Measurements from ENCODE around the gene CFAP74. TPM values are rescaled to one million over a fixed set of nuclear protein-coding genes. Genes with fewer than 3 reads are reported as not detected.

CFAP74 gene
- total and polyA plus RNA-seq, 7 donors = 0.03 to 0.27 TPM; not detected in 5

DNA sequence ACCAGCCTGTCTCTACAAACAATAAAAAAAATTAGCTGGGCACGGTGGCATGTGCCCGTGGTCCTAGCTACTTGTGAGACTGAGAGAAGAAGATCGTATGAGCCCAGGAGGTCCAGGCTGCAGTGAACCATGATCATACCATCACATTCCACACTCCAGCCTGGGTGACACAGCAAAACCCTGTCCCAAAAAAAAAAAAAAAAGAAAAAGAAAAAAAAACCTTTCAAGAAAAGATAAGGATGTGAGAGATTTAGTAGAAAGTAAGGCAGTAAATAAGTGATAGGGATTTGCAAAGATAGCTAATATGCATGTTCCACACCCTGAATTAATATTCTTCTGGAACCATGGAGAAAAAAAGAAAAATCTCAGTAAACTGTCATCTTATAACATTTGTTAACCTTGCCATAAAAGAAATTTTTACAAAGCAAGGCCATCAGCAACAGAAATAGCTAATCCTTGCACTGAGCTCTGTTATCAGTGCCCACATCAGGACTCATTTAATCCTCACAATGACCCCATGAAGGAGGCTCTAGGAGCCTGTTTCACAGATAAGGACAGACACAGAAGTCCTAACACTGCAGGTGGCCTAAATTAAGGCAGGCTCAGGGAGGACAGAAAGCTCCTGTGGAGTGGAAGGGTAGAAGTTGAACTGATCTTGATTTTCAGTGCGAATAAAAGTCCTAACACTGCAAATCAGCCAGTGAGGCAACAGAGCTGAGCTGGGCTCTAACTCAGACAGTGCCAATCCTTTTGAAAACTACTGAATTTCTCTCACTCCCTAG is 120.3 kb downstream of the CFAP74 start:
- TF ChIP-seq EP300 (IDR thresholded peaks at IDR 0.05) = no peak
- TF ChIP-seq, protein P1, sequence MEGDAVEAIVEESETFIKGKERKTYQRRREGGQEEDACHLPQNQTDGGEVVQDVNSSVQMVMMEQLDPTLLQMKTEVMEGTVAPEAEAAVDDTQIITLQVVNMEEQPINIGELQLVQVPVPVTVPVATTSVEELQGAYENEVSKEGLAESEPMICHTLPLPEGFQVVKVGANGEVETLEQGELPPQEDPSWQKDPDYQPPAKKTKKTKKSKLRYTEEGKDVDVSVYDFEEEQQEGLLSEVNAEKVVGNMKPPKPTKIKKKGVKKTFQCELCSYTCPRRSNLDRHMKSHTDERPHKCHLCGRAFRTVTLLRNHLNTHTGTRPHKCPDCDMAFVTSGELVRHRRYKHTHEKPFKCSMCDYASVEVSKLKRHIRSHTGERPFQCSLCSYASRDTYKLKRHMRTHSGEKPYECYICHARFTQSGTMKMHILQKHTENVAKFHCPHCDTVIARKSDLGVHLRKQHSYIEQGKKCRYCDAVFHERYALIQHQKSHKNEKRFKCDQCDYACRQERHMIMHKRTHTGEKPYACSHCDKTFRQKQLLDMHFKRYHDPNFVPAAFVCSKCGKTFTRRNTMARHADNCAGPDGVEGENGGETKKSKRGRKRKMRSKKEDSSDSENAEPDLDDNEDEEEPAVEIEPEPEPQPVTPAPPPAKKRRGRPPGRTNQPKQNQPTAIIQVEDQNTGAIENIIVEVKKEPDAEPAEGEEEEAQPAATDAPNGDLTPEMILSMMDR (IDR thresholded peaks at IDR 0.05) = no peak
- no peak for TF ChIP-seq POLR2AphosphoS5 (IDR thresholded peaks at IDR 0.05)
- TF ChIP-seq POLR2A (IDR thresholded peaks at IDR 0.05) = no peak
- no peaks in the 10 kb centered on the region for H3K9me3 ChIP-seq
- WGBS, 2 donors = 47 to 57% methylated on average over 4 of the region's 4 CpGs
- no peak overlapping the region for H3K4me3 ChIP-seq
- no peaks in the 10 kb centered on the region for H3K36me3 ChIP-seq
- intact Hi-C loops (cut with DNase I) = no loop called here
- peaks cover 0 to 81% (median 77%) of the 10 kb centered on the region in 4 donors for H3K4me1 ChIP-seq
- H3K27me3 ChIP-seq = no peaks in the 10 kb centered on the region
- H3K27ac ChIP-seq = peak overlapping the region in 1 of 4 donors; percentile 36
- no peak for DNase-seq

DNA sequence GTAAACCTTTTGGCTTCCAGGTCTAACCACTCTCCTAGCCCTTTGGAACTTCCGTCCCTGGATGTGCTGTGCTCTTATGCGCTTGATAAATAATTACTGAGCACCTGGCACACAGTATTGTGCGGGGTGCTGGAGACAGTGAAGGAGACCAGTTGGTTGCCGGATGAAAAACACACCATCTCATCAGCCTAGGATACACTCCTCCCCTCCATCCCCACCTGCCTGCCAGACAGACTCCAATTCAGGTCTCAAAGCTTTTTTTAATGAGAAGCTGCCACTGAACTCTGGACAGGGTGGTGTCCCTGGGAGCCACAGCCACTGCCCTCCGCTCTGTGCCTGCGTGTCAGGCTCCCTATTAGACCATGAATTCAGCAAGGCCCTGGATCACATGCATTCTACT is 121.9 kb downstream of the CFAP74 start:
- WGBS, 2 donors = 22 to 69% methylated on average over 6 of the region's 6 CpGs
- Histone ChIP-seq H3K4me1 (peaks cover 0 to 79% (median 72%) of the 10 kb centered on the region in 4 donors), H3K27ac (no peak overlapping the region)

DNA sequence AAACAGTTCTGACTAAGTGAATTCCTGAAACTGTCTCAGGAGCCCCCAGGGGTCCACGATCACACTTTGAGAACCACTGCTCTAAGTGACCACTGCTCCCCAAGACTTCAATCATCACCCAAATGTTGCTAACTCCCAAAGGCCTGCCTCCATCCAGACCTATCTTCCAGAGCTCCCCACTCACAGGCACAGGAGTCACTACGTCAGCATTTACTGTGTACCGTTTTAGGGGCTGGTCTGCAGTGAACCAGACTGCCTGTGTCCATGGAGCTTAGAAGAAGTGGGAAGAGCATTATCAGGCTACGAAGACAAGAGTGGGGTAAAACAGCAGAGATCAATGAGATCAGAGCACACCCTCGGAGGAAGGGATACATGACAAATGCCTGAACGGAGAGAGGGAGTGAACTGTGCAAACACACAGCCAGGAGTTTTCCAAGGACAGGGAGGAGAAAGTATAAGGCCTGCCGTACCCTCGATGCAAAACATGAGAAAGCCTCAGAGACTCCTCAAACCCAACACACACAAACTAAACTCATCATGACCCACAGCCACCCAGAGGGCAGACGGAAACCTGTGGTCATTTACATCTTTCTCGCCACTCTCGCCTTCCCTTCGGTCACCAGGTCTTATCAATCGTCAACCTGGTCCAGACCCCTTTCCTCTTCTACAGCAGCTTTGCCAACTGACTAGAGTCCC is 122.8 kb downstream of the CFAP74 start:
- H3K27me3 ChIP-seq = no peaks in the 10 kb centered on the region
- WGBS, 2 donors = 35 to 61% methylated on average over 13 of the region's 13 CpGs
- H3K4me3 ChIP-seq = no peak overlapping the region
- H3K36me3 ChIP-seq = peaks cover 0 to 5% (median 2%) of the 10 kb centered on the region in 4 donors
- H3K27ac ChIP-seq = no peak overlapping the region
- intact Hi-C loops (cut with DNase I) = no loop called here
- DNase-seq = no peak
- no peaks in the 10 kb centered on the region for H3K9me3 ChIP-seq
- H3K4me1 ChIP-seq = peaks cover 0 to 80% (median 72%) of the 10 kb centered on the region in 4 donors
- TF ChIP-seq, protein P1 (IDR thresholded peaks at IDR 0.05) = no peak
- TF ChIP-seq EP300 (IDR thresholded peaks at IDR 0.05) (no peak), POLR2A (IDR thresholded peaks at IDR 0.05) (no peak), POLR2AphosphoS5 (IDR thresholded peaks at IDR 0.05) (no peak)

More for the DNA sequence above, 121.9 kb downstream of the CFAP74 start:
- intact Hi-C loops (cut with DNase I) = no loop called here
- no peak overlapping the region for H3K4me3 ChIP-seq
- no peaks in the 10 kb centered on the region for H3K9me3 ChIP-seq
- DNase-seq = no peak
- no peaks in the 10 kb centered on the region for H3K36me3 ChIP-seq
- H3K27me3 ChIP-seq = no peaks in the 10 kb centered on the region
- no peak for TF ChIP-seq POLR2AphosphoS5 (IDR thresholded peaks at IDR 0.05)
- no peak for TF ChIP-seq EP300 (IDR thresholded peaks at IDR 0.05)
- TF ChIP-seq, protein P1 (IDR thresholded peaks at IDR 0.05) = no peak
- no peak for TF ChIP-seq POLR2A (IDR thresholded peaks at IDR 0.05)

DNA sequence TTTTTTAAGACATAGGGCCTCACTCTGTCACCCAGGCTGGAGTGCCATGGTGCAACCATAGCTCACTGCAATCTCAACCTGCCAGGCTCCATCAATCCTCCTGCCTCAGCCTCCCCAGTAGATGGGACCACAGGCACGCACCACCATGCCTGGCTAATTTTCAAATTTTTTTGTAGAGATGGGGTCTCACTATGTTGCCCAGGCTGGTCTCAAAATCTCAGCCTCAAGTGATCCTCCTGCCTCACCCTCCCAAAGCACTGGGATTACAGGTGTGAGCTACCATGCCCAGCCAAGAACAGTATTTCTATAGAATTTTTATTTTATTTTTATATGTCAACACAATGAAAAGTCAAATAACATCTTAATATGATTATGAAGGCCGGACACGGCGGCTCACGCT is 123.6 kb downstream of the CFAP74 start:
- Histone ChIP-seq H3K27ac (no peak overlapping the region), H3K36me3 (peaks cover 0 to 5% (median 2%) of the 10 kb centered on the region in 4 donors), H3K4me1 (peaks cover 0 to 86% (median 74%) of the 10 kb centered on the region in 4 donors), H3K4me3 (no peak overlapping the region), H3K9me3 (no peaks in the 10 kb centered on the region), H3K27me3 (no peaks in the 10 kb centered on the region)
- TF ChIP-seq POLR2A (IDR thresholded peaks at IDR 0.05) = no peak
- no peak for TF ChIP-seq EP300 (IDR thresholded peaks at IDR 0.05)
- no peak for TF ChIP-seq POLR2AphosphoS5 (IDR thresholded peaks at IDR 0.05)
- TF ChIP-seq, protein P1 (IDR thresholded peaks at IDR 0.05) = no peak
- no peak for DNase-seq
- 93 to 94% methylated on average over 5 of the region's 5 CpGs for WGBS, 2 donors
- intact Hi-C loops (cut with DNase I) = no loop called here

All from sigmoid colon (tissue), 7 donors.